ENCODE data around the gene HCN2.

Gene HCN2

GRCh38 chr19:576768-577438 is 12.8 kb upstream of the HCN2 start:
- peaks cover 20 to 27% of the 10 kb centered on the region in 2 experiments for H3K4me1 ChIP-seq (ENCODE audit: control insufficient read depth in 1 of 2, insufficient read depth in 1 of 2, low read depth in 1 of 2, low read length in 1 of 2)
- no peak overlapping the region for H3K27ac ChIP-seq
- H3K27me3 ChIP-seq = no peaks in the 10 kb centered on the region
- no peaks in the 10 kb centered on the region for H3K9me3 ChIP-seq
- TF ChIP-seq, protein P1, sequence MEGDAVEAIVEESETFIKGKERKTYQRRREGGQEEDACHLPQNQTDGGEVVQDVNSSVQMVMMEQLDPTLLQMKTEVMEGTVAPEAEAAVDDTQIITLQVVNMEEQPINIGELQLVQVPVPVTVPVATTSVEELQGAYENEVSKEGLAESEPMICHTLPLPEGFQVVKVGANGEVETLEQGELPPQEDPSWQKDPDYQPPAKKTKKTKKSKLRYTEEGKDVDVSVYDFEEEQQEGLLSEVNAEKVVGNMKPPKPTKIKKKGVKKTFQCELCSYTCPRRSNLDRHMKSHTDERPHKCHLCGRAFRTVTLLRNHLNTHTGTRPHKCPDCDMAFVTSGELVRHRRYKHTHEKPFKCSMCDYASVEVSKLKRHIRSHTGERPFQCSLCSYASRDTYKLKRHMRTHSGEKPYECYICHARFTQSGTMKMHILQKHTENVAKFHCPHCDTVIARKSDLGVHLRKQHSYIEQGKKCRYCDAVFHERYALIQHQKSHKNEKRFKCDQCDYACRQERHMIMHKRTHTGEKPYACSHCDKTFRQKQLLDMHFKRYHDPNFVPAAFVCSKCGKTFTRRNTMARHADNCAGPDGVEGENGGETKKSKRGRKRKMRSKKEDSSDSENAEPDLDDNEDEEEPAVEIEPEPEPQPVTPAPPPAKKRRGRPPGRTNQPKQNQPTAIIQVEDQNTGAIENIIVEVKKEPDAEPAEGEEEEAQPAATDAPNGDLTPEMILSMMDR (IDR thresholded peaks at IDR 0.05) = no peak
- no peak overlapping the region for H3K4me3 ChIP-seq (ENCODE audit: low read depth in 1 of 2, low read length in 1 of 2)
- H3K36me3 ChIP-seq = peaks cover 47% of the 10 kb centered on the region

DNA sequence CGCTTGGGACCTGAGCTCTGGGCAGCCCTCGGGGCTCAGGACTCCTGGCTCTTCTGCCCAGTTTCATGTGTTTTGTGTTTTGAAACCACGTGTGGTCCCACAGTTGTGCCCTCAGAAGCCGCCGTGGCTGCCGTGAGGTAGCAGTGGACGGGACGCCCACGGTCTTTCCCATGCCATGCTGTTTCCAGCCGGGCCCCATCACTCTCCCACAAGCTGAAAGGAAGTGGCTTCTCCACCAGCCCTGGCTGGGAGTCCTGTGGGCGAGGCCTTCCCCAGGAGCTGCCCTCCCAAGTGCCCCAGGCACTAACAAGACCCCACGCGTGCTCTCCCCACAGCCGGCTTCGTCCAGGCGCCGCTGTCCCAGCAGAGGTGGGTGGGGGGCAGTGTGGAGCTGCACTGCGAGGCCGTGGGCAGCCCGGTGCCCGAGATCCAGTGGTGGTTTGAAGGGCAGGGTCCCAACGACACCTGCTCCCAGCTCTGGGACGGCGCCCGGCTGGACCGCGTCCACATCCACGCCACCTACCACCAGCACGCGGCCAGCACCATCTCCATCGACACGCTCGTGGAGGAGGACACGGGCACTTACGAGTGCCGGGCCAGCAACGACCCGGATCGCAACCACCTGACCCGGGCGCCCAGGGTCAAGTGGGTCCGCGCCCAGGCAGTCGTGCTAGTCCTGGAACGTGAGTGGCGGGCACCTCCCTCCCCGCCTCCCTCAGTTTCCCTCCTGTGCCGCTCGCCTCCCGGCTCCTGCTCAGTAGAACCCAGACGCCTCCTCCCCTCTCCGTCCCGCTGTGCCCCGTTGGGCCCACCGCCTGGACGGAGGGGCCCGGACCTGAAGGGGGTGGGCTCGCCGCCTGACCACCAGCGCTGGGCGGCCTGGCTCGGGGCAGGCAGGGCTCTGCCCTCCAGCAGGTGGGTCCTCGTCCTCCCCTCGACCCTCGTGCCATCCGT is 12.0 kb upstream of the HCN2 start:
- TF ChIP-seq, protein P1 (IDR thresholded peaks at IDR 0.05) = no peak
- Histone ChIP-seq H3K27ac (no peak overlapping the region), H3K27me3 (no peaks in the 10 kb centered on the region), H3K9me3 (no peaks in the 10 kb centered on the region), H3K4me1 (ENCODE audit: control insufficient read depth in 1 of 2, insufficient read depth in 1 of 2, low read depth in 1 of 2, low read length in 1 of 2) (peaks cover 20 to 27% of the 10 kb centered on the region in 2 experiments), H3K4me3 (ENCODE audit: low read depth in 1 of 2, low read length in 1 of 2) (no peak overlapping the region), H3K36me3 (peaks cover 55% of the 10 kb centered on the region)

- Histone ChIP-seq H3K36me3 (peaks cover 67% of the 10 kb centered on the region), H3K27me3 (no peaks in the 10 kb centered on the region), H3K9me3 (no peaks in the 10 kb centered on the region), H3K4me3 (ENCODE audit: low read depth in 1 of 2, low read length in 1 of 2) (no peak overlapping the region), H3K27ac (no peak overlapping the region), H3K4me1 (ENCODE audit: control insufficient read depth in 1 of 2, insufficient read depth in 1 of 2, low read depth in 1 of 2, low read length in 1 of 2) (peaks cover 8 to 15% of the 10 kb centered on the region in 2 experiments)
- TF ChIP-seq, protein P1 (IDR thresholded peaks at IDR 0.05) = no peak
These were observed 10.4 kb upstream of the HCN2 start for GRCh38 chr19:579111-579841.

GRCh38 chr19:579842-580155 is 9.9 kb upstream of the HCN2 start:
- H3K4me1 ChIP-seq (ENCODE audit: control insufficient read depth in 1 of 2, insufficient read depth in 1 of 2, low read depth in 1 of 2, low read length in 1 of 2) = peaks cover 3 to 10% of the 10 kb centered on the region in 2 experiments
- H3K36me3 ChIP-seq = peaks cover 67% of the 10 kb centered on the region
- no peak overlapping the region for H3K27ac ChIP-seq
- no peaks in the 10 kb centered on the region for H3K9me3 ChIP-seq
- TF ChIP-seq, protein P1 (IDR thresholded peaks at IDR 0.05) = no peak
- no peak overlapping the region for H3K4me3 ChIP-seq (ENCODE audit: low read depth in 1 of 2, low read length in 1 of 2)
- peaks cover 4% of the 10 kb centered on the region for H3K27me3 ChIP-seq

DNA sequence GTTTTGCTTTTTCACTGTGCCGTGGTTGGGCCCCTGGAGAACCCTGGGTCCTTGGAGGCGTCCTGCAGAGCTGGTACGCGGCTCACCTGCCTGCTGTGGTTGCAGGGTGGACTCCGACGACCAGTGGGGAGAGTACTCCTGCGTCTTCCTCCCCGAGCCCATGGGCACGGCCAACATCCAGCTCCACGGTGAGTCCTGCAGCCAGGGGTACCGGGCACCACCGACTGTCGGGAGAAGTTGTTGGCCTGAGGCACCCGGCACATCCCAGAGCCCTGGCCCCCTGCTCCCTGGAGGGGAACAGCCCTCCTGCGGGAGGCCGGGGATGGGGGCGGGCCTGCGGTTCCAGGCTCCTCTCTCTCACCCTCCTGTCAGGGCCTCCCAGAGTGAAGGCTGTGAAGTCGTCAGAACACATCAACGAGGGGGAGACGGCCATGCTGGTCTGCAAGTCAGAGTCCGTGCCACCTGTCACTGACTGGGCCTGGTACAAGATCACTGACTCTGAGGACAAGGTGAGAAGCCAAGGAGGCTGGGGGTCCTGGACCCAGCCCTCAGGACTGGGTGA is 9.3 kb upstream of the HCN2 start:
- H3K9me3 ChIP-seq = no peaks in the 10 kb centered on the region
- H3K27me3 ChIP-seq = peaks cover 7% of the 10 kb centered on the region
- H3K4me1 ChIP-seq (ENCODE audit: control insufficient read depth in 1 of 2, insufficient read depth in 1 of 2, low read depth in 1 of 2, low read length in 1 of 2) = peaks cover 0 to 4% of the 10 kb centered on the region in 2 experiments
- no peak overlapping the region for H3K27ac ChIP-seq
- no peak overlapping the region for H3K4me3 ChIP-seq (ENCODE audit: low read depth in 1 of 2, low read length in 1 of 2)
- H3K36me3 ChIP-seq = peaks cover 67% of the 10 kb centered on the region
- TF ChIP-seq, protein P1 (IDR thresholded peaks at IDR 0.05) = no peak

Data from neutrophil (primary cell).